ENCODE results near the gene QPCTL.

Gene QPCTL

DNA sequence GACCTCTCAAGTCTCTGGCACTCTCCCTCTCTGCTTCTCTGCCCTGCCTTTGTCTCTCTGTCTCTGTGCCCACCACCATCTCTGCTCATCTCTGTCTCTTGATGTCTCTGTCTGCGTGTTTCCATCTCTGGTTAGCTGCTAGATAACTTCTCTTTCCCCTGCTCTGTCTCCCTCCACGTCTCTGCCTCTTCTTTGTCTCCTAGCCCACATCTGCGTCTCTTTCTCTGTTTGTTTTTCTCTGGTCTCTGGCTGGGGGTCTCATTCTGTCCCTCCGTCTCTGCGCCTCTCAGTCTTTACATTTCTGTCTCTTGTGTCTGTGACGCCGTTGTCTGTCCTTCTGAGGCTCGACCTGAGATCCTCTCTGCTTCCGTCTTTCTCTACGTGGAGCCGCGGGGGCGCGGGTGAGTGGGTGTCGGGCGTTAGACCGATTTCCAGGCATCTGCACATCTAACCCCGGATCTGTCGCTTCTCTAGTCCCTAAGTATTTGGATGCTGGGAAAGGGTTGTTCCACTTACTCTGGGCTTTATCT is 24.1 kb upstream of the QPCTL start:
- H3K4me1 Mint-ChIP-seq = peaks cover 41% of the 10 kb centered on the region
- no peak for DNase-seq
- no peaks in the 10 kb centered on the region for H3K9me3 Mint-ChIP-seq
- TF ChIP-seq, protein P1, sequence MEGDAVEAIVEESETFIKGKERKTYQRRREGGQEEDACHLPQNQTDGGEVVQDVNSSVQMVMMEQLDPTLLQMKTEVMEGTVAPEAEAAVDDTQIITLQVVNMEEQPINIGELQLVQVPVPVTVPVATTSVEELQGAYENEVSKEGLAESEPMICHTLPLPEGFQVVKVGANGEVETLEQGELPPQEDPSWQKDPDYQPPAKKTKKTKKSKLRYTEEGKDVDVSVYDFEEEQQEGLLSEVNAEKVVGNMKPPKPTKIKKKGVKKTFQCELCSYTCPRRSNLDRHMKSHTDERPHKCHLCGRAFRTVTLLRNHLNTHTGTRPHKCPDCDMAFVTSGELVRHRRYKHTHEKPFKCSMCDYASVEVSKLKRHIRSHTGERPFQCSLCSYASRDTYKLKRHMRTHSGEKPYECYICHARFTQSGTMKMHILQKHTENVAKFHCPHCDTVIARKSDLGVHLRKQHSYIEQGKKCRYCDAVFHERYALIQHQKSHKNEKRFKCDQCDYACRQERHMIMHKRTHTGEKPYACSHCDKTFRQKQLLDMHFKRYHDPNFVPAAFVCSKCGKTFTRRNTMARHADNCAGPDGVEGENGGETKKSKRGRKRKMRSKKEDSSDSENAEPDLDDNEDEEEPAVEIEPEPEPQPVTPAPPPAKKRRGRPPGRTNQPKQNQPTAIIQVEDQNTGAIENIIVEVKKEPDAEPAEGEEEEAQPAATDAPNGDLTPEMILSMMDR (IDR thresholded peaks at IDR 0.05) = no peak
- no peaks in the 10 kb centered on the region for H3K36me3 Mint-ChIP-seq (ENCODE audit: low read depth)
- H3K27ac Mint-ChIP-seq = no peak overlapping the region
- H3K27me3 Mint-ChIP-seq (ENCODE audit: low read depth, poor library complexity) = peaks cover 68% of the 10 kb centered on the region
- peak overlapping the region; percentile 80 for H3K4me3 Mint-ChIP-seq

DNA sequence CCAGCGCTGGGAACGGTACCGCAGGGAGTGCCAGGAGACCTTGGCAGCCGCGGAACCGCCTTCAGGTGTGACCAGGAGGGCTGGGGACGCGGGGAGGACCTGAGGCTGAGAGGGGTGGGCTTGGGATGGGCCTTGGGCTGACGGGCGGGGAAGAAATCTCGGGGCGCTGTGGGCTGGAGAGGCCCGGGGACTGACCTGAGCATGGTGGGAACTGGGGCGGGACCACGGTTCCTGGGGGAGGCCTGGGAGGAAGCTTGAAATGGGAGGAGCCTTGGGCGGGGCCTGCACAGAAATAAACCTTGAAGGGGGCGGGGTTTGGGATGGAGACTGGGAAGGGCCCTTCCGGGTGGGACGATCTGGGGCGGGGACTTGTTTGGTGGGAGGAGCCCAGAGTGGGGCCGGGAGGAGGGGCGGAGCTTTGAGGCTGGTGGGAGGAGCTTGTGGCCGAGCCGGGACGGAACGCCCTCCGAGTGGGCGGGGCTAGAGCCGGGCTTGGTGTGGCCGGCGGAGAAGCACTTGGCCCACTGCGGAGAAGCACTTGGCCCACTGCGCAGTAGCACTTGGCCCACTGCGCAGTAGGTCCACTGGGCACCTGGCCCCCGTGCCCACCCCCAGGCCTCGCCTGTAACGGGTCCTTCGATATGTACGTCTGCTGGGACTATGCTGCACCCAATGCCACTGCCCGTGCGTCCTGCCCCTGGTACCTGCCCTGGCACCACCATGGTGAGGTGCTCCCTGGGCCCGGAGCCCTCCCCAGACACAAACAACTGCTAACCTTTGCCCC is 21.6 kb upstream of the QPCTL start:
- Mint-ChIP-seq H3K27me3 (ENCODE audit: low read depth, poor library complexity) (peaks cover 90% of the 10 kb centered on the region), H3K36me3 (ENCODE audit: low read depth) (no peaks in the 10 kb centered on the region), H3K4me1 (peaks cover 30% of the 10 kb centered on the region), H3K27ac (no peak overlapping the region), H3K9me3 (no peaks in the 10 kb centered on the region), H3K4me3 (peak overlapping the region; percentile 81)
- DNase-seq = peak; percentile 95
- TF ChIP-seq, protein P1 (IDR thresholded peaks at IDR 0.05) = no peak

DNA sequence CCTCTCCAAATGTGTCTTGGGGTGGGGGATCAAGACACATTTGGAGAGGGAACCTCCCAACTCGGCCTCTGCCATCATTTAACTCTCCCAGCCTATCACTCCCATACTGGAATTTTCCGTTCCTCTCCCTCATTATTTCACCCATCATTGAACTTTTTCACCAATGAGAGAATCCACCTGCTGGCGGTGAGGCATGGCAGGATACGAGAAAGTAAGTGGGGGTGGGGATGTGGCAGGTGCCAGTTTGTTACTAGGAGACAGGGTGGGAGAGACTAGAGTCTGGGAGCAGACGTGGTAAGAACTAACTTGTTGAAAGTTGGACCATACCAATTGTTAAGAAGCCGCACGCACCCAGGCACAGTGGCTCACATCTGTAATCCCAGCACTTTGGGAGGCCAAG is 17.5 kb upstream of the QPCTL start:
- Mint-ChIP-seq H3K36me3 (ENCODE audit: low read depth) (no peaks in the 10 kb centered on the region), H3K9me3 (no peaks in the 10 kb centered on the region), H3K4me3 (no peak overlapping the region), H3K27me3 (ENCODE audit: low read depth, poor library complexity) (peaks cover 99% of the 10 kb centered on the region), H3K27ac (no peak overlapping the region), H3K4me1 (peaks cover 19% of the 10 kb centered on the region)
- TF ChIP-seq, protein P1 (IDR thresholded peaks at IDR 0.05) = no peak
- DNase-seq = no peak

DNA sequence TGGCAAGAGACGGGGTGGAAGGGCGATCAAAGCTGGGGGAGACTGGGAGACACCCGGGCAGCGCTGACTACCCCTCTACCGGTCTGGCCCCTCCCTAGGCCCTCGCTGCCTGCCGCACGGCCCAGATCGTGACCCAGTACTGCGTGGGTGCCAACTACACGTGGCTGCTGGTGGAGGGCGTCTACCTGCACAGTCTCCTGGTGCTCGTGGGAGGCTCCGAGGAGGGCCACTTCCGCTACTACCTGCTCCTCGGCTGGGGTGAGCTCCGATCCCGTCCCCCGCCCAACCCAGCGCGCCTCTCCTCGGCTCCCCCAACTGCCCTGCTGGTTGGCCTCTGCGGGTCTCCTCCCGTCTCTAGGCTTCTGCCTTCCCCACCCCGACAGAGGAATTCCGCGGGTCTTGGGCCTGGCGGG is 15.6 kb upstream of the QPCTL start:
- TF ChIP-seq, protein P1 (IDR thresholded peaks at IDR 0.05) = no peak
- Mint-ChIP-seq H3K27ac (no peak overlapping the region), H3K4me3 (peak overlapping the region; percentile 68), H3K9me3 (no peaks in the 10 kb centered on the region), H3K27me3 (ENCODE audit: low read depth, poor library complexity) (peaks cover 97% of the 10 kb centered on the region), H3K36me3 (ENCODE audit: low read depth) (no peaks in the 10 kb centered on the region), H3K4me1 (peaks cover 7% of the 10 kb centered on the region)
- no peak for DNase-seq

DNA sequence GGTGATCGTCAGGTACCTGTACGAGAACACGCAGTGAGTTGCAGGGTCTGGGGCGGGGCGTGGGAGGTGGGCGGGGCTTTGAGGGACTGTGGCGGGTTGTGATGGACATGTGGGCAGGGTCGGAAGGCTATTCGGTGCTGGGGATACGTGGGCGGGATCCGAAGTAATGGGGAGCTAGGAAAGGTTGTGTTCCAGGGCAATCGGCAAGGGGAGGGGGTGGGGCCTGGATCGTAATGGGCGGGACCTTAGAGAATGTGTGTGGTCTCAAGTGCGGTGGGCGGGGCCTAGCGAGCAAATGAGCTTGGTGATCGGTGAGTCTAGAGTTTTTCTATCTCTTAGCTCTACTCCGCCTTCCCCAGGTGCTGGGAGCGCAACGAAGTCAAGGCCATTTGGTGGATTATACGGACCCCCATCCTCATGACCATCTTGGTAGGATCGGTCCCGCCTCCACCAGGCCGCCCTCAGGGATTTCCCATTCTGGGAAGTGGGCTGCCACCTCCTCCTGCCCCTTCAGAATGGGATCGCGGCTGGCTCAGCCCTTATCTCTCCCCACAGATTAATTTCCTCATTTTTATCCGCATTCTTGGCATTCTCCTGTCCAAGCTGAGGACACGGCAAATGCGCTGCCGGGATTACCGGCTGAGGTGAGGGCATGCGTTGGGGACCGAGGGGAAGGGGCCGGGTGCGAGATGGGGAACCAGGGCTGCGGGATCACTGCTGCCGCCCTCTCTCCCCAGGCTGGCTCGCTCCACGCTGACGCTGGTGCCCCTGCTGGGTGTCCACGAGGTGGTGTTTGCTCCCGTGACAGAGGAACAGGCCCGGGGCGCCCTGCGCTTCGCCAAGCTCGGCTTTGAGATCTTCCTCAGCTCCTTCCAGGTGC is 14.9 kb upstream of the QPCTL start:
- H3K27me3 Mint-ChIP-seq (ENCODE audit: low read depth, poor library complexity) = peaks cover 94% of the 10 kb centered on the region
- H3K4me3 Mint-ChIP-seq = peak overlapping the region; percentile 73
- no peak overlapping the region for H3K27ac Mint-ChIP-seq
- TF ChIP-seq, protein P1 (IDR thresholded peaks at IDR 0.05) = no peak
- no peaks in the 10 kb centered on the region for H3K9me3 Mint-ChIP-seq
- no peaks in the 10 kb centered on the region for H3K36me3 Mint-ChIP-seq (ENCODE audit: low read depth)
- DNase-seq = peak; percentile 84
- peaks cover 10% of the 10 kb centered on the region for H3K4me1 Mint-ChIP-seq
